Nephron progenitor cell (in vitro differentiated cells): ENCODE measurements around the gene KCNK3.

Source experiments
- DNase-seq: peaks from one replicate; pipeline ENCODE4 v3.0.0; 2021
- H3K27ac Mint-ChIP-seq: 2 replicates; pipeline ENCODE4 v1.8.0; 2021; ENCODE audit warnings: mild to moderate bottlenecking, moderate library complexity, mixed read lengths
- H3K27me3 Mint-ChIP-seq: 2 replicates; pipeline ENCODE4 v1.8.0; 2021; ENCODE audit warnings: mild to moderate bottlenecking, low read depth, mixed read lengths; ENCODE audit not compliant: poor library complexity
- H3K36me3 Mint-ChIP-seq: 2 replicates; pipeline ENCODE4 v1.8.0; 2021; ENCODE audit warnings: low read depth, mixed read lengths
- H3K4me1 Mint-ChIP-seq: 2 replicates; pipeline ENCODE4 v1.8.0; 2021; ENCODE audit warnings: mixed read lengths
- H3K4me3 Mint-ChIP-seq: 2 replicates; pipeline ENCODE4 v1.8.0; 2021; ENCODE audit warnings: mild to moderate bottlenecking, moderate library complexity, mixed read lengths
- H3K9me3 Mint-ChIP-seq: 2 replicates; pipeline ENCODE4 v1.8.0; 2021; ENCODE audit warnings: mild to moderate bottlenecking, moderate library complexity, mixed read lengths
- TF ChIP-seq, protein P1 (sequence below): fragments of 200-600 bp; sonication (generic); IDR thresholded peaks from 2 replicates; pipeline ENCODE4 v1.5.0; 2021; ENCODE audit warnings: antibody characterized with exemption

KCNK3 gene

DNA sequence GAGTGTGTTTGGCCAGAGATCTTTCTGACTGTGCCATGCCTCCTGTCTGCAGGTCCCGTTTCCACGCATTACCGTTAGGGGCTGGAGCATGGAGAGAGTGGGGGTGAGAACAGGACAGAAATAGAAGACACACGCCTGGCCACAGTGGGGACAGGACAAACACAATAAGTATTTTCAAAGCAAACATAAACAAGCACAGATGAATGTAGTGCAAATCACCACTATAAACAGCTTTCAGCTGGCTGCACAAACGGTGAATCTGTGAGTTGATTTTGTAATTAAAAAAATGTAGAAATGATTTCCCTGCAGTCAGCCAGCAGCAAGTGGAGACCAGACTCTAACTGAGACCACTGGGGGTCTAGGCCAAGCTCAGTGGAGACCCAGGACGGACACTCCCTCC is 6.8 kb downstream of the KCNK3 start:
- TF ChIP-seq, protein P1, sequence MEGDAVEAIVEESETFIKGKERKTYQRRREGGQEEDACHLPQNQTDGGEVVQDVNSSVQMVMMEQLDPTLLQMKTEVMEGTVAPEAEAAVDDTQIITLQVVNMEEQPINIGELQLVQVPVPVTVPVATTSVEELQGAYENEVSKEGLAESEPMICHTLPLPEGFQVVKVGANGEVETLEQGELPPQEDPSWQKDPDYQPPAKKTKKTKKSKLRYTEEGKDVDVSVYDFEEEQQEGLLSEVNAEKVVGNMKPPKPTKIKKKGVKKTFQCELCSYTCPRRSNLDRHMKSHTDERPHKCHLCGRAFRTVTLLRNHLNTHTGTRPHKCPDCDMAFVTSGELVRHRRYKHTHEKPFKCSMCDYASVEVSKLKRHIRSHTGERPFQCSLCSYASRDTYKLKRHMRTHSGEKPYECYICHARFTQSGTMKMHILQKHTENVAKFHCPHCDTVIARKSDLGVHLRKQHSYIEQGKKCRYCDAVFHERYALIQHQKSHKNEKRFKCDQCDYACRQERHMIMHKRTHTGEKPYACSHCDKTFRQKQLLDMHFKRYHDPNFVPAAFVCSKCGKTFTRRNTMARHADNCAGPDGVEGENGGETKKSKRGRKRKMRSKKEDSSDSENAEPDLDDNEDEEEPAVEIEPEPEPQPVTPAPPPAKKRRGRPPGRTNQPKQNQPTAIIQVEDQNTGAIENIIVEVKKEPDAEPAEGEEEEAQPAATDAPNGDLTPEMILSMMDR: no peak
- Mint-ChIP-seq H3K27ac (no peak overlapping the region), H3K4me3 (no peak overlapping the region), H3K9me3 (no peaks in the 10 kb centered on the region), H3K36me3 (no peaks in the 10 kb centered on the region), H3K4me1 (peaks cover 27% of the 10 kb centered on the region), H3K27me3 (peaks cover 31% of the 10 kb centered on the region)
- DNase-seq: no peak

DNA sequence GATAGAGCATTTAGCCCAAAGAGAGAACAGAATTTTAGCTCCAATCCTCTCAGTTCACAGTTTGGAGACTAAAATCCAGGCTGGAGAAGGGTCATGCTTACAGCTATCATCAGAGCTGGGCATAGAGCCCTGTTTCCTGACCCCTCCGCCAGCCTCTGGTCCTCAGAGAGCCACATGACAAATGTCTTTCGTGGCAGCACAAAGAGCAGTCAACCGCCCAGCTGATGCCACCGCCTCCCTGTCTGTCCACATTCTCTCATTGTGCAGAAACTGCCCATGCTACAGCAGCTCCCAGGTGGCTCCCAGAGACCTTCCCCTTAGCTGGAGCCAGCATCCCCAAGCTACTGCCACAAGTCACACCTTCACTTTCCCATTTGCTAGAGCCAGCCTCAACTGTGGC is 7.6 kb downstream of the KCNK3 start:
- no peaks in the 10 kb centered on the region for H3K36me3 Mint-ChIP-seq
- H3K9me3 Mint-ChIP-seq: no peaks in the 10 kb centered on the region
- TF ChIP-seq, protein P1: no peak
- H3K4me1 Mint-ChIP-seq: peaks cover 22% of the 10 kb centered on the region
- DNase-seq: no peak
- H3K27me3 Mint-ChIP-seq: peaks cover 23% of the 10 kb centered on the region
- no peak overlapping the region for H3K4me3 Mint-ChIP-seq
- H3K27ac Mint-ChIP-seq: no peak overlapping the region

DNA sequence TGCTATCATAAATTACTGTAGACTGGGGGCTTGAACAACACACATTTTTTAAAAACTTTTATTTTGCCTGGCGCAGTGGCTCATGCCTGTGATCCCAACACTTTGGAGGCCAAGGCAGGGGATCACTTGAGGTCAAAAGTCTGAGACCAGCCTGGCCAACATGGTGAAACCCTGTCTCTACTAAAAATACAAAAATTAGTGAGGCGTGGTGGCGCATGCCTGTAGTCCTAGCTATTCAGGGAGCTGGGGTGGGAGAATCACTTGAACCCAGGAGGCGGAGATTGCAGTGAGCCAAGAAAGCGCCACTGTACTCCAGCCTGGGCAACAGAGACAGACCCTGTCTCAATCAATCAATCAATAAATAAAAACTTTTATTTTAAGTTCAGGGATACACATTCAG is 9.1 kb downstream of the KCNK3 start:
- peaks cover 23% of the 10 kb centered on the region for H3K4me1 Mint-ChIP-seq
- peaks cover 8% of the 10 kb centered on the region for H3K27me3 Mint-ChIP-seq
- H3K36me3 Mint-ChIP-seq: no peaks in the 10 kb centered on the region
- no peak overlapping the region for H3K4me3 Mint-ChIP-seq
- no peak overlapping the region for H3K27ac Mint-ChIP-seq
- no peak for DNase-seq
- no peaks in the 10 kb centered on the region for H3K9me3 Mint-ChIP-seq
- TF ChIP-seq, protein P1: no peak

DNA sequence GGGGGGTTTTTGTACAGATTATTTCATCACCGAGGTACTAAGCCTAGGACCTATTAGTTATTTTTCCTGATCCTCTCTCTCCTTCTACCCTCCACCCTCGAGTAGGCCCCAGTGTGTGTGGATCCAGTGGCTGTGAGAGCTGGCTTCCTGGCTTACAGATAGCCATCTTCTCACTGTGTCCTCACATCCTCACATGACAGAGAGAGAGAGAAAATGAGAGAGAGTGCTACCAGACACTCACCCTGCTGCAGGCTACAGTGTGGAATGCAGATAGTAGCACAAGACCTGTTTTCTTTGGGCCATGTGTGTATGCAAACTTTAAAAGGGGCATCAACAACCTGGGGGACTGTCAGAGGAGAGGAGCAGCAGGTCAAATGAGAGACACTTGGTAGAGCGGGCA is 9.5 kb downstream of the KCNK3 start:
- no peaks in the 10 kb centered on the region for H3K9me3 Mint-ChIP-seq
- H3K4me1 Mint-ChIP-seq: peaks cover 27% of the 10 kb centered on the region
- H3K27ac Mint-ChIP-seq: no peak overlapping the region
- peaks cover 4% of the 10 kb centered on the region for H3K27me3 Mint-ChIP-seq
- DNase-seq: no peak
- TF ChIP-seq, protein P1: no peak
- no peaks in the 10 kb centered on the region for H3K36me3 Mint-ChIP-seq
- H3K4me3 Mint-ChIP-seq: no peak overlapping the region

DNA sequence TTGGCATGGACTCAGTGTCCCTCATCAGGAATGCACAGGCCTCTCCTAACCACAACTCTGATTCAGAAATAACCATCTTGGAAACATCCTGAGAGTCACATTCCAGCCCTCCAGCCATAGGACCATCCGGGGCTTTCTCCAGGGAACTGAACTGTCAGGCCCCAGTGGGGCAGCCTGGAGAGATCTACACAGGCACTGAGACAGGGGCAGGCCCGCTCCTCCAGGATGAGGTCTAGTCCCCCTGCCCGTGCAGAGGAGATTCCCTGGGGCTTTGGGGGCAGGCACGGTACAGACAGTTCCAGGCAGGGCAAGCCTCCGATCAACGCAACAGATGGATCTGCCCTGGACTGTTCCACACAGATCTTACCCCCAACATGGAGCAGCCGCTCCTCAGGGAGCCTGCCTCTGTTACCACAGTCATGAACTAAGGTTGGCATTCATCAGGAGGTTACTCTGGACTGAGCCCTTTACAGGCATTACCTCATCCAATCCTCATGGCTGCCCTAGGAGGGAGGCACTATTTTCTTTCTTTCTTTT is 12.0 kb downstream of the KCNK3 start:
- TF ChIP-seq, protein P1: no peak
- Mint-ChIP-seq H3K9me3 (no peaks in the 10 kb centered on the region), H3K36me3 (no peaks in the 10 kb centered on the region), H3K4me3 (no peak overlapping the region), H3K27ac (no peak overlapping the region), H3K4me1 (peaks cover 52% of the 10 kb centered on the region), H3K27me3 (no peaks in the 10 kb centered on the region)
- no peak for DNase-seq

DNA sequence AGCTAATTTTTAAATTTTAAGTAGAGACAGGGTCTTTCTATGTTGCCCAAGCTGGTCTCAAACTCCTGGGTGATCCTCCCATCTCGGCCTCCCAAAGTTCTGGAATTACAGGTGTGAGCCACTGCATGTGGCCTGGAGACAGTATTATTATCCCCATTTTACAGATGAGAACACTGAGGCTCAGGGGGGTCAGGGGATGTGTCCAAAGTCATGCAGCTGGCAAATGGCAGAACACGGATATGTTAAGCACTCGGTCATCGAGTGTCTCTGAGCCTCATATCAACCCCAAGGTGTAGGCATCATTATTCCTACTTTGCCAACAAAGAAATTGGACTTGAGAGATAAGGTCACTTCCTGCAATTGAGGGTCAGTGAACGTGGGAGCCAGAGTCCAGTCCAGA is 12.6 kb downstream of the KCNK3 start:
- Mint-ChIP-seq H3K36me3 (no peaks in the 10 kb centered on the region), H3K9me3 (no peaks in the 10 kb centered on the region), H3K27ac (no peak overlapping the region), H3K4me1 (peaks cover 58% of the 10 kb centered on the region), H3K27me3 (no peaks in the 10 kb centered on the region), H3K4me3 (no peak overlapping the region)
- TF ChIP-seq, protein P1: no peak
- DNase-seq: no peak
